Stimulated activated CD8-positive, alpha-beta memory T cell treated with anti-CD3 and anti-CD28 coated beads, Interleukin-15, amount 100 ng/mL, for 24 hours (primary cell): ENCODE data around the gene EXOC2.

ENCODE experiments used
- DNase-seq: peaks from one replicate; pipeline ENCODE4 v3.0.0-alpha.2; 2020; ENCODE audit warnings: low read depth

The EXOC2 gene

GRCh38 chr6:443621-444159, 249.2 kb downstream of the EXOC2 start:
- no peak for DNase-seq

- no peak for DNase-seq
These were observed 251.6 kb downstream of the EXOC2 start for GRCh38 chr6:441126-441920.

GRCh38 chr6:439641-440167, 253.2 kb downstream of the EXOC2 start:
- DNase-seq, result no peak

GRCh38 chr6:438634-439170, 254.2 kb downstream of the EXOC2 start:
- DNase-seq, result no peak

GRCh38 chr6:437037-437392, 255.9 kb downstream of the EXOC2 start:
- no peak for DNase-seq

- DNase-seq, result no peak
These were observed 256.5 kb downstream of the EXOC2 start for GRCh38 chr6:436308-437036.

- no peak for DNase-seq
These were observed 257.3 kb downstream of the EXOC2 start for GRCh38 chr6:435441-436307.
